Activated CD8-positive, alpha-beta memory T cell treated with anti-CD3 and anti-CD28 coated beads for 48 hours (primary cell): Measurements from ENCODE around the gene PANK3.
"Not testable (repeated sequence)": the region's sequence is repeated elsewhere in the genome, so short reads cannot be mapped to it uniquely, and the experiment has no call there.

Source experiments
- DNase-seq, 3 experiments: peaks; one replicate each; pipeline ENCODE4 v3.0.0-alpha.2; 2020; ENCODE audit warnings: low read depth in 2 of 3, low spot score in 2 of 3

Gene PANK3

DNA sequence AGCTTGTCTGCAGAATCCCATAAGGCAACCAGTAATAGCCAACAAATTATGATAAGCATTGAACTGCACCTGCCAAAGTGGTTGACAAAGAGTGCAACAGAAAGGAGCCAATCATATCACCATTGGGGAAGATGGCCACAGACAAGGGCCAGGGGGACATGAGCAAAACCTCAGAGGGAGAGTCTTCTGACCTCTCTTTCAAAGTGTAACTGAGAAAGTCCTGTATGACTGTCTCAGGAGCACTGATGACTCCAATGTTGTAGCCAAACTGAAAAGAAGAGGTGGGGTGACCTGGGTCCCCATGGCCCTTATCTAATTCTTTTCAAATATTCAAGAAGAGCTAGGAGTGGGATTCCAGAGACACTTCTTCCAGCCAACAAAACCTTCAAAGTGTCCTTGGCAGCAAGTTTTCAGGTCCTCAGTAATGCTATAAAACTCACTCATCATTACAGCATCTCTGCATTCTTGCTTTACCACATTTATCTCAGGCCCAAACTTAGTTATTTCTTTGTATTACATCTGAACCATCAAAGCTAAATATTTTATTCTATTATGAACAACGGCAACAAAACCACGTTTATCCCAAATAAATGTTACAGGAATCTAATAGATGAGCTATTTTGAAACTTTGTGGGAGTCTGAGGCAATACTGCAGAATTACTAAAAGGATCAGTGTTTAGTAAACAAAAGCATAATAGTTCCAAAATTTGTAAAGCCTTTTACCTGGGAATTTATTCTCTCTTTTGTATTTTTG, 25.6 kb downstream of the PANK3 start:
- no peak for DNase-seq

DNA sequence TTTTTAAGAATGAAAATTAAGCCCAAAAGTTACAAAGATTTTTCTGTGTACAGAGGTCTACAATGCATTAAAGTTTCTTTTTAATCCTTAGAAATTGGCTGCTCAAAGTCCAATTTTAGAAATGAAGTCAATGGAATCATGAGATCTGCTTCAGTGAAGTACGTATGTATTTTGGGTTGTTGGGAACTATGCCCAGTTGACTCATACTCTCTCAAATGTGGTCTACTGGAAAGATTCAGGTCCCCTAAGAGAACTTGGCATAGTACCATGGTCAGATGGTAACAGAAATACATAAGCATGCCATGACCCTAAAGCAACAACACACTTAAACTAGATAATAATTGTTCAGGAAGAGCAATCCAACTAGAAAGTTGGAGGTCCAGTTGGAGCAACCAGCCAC, 27.0 kb downstream of the PANK3 start:
- DNase-seq, result no peak

DNA sequence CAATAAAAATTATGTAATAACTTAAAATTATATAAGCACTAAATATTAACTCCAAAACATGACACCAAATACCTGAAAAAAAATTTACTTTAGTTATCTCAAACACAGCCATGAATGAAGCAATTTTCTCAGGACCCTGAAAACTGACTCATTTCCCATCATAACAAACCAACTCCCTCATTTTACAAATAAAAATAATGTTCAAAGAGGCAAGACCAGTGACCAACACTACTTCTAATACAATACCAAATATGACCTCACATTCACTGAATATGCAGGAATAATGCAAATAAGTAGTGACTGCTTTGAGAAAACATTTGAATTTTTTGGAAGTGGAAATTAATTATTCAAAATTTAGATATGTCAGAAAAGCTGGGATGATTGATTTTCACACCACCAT, 28.5 kb downstream of the PANK3 start:
- no peak for DNase-seq

DNA sequence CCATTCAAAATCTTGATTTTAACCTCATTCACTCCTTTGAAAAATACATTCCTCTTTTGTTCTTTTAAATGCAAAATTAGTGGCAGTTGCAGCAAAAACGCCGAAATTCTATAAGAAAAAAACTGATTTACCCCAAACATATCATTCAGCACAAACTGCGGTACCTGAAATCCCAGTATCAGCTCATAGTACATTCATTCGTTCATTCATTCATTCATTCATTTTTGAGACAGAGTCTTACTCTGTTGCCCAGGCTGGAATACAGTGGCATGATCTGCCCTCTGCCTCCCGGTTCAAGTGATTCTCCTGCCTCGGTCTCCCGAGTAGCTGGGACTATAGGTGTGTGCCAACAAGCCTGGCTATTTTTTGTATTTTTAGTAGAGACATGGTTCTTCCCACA, 29.6 kb downstream of the PANK3 start:
- DNase-seq, result no peak

DNA sequence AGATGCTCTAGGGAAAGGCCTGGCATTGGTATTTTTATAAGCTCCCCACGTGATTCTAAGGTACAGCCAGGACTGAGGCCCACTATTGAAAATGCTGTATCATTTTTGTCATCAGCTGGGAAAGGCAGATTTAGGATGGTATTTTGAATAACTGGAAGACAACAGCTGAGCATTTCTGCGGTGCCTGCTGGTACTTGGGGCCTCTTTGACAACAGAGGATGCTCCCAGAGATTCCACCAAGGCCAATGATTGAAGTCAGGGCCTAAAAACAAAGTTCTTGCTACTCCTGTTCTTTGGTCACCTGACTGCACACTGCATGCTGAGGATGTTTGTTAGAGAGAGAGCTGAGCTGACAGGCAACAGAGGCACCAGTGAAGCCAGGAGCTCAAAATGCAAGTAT, 42.0 kb downstream of the PANK3 start:
- no peak for DNase-seq

DNA sequence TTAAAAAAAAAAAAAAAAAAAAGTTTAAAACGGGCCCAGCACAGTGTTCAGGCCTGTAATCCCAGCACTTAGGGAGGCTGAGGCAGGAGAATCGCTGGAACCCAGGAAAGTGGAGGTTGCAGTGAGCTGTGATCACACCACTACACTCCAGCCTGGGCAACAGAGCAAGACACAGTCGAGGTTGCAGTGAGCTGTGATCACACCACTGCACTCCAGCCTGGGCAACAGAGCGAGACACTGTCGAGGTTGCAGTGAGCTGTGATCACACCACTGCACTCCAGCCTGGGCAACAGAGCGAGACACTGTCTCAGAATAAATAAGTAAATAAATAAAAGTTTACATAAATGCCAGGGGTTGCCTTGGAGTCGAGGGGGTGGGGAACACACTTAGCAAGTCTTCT, 44.8 kb downstream of the PANK3 start:
- not testable (repeated sequence) for DNase-seq

DNA sequence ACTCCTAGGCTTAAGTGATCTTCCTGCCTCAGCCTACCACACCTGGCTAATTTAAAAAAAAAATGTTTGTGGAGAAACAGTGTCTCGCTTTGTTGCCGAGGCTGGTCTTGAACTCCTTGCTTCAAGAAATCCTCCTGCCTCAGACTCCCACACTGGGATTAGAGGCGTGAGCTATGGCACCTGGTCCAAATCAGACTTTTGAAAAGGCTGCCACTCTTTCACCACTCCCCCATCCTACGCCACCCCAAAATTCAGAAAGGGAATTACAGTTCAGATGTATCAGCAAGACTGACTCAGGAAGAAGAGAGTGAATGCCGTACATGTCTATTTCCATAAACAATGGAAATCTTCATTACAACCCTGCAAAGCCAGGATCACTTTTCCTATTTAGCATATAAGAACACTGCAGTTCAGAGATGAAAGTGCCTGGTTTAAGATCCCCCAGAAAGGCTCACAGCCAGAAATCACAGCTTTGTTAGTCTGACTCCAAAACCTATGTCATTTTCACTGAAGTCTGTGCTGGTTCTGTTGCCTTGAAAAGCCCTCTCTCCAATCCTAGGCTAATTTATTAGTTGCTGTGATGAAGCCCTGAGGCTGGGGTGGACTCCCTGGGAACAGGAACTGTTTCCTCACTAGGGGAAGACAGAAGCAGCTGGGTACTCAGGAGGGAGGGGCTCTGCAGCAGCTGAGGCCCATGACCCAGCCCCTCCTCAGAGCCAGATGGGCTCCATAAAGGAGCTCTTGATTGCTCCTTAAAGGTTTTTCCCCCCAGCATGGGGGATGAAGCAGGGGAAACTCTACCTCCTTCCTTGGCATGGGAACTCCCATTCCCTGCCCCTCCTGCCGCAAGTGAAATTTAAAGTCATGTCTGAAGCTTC, 46.9 kb downstream of the PANK3 start:
- no peak for DNase-seq

DNA sequence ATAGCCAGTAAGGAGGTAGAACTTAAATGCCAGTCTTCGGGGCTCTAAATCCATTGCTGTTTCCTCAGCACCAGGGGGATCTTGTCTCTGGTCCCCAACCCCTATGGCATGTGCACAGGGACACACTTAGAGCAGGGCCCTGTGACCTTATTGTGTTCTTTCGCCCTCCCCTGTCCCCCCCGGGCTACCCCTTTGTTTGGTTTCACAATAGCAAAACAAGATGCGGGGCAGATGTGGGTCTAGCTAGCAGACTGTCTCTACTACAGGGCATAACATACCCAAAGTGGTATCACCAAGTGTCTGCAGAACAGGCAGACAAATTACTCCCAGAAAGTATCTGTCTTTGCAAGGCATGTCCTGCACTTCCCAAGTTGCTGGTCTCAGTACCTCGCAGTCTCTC, 48.0 kb downstream of the PANK3 start:
- no peak for DNase-seq

DNA sequence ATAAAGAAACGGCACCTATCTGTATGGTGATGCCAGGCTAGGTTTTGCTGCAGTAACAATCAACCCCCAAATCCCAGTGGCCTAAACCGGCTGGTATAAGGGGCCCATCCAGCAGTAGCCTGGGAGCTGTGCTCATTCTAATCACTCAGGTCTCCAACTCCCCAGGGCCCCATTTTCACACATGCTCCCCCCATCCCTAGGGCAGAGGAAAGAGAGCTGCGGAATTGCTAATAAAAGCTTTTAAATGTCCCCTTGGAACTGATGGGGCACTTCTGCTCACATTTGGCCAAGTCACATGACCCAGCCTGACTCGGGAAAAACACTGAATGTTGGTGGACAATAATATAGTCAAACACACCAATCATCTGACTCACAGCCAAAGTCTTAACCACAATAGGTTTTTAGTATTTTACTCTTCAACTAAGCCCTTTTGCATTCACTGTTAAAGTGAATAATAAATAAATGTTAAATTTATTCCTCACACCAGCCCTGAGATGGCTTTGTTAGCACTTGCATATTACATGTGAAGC, 48.5 kb downstream of the PANK3 start:
- no peak for DNase-seq

DNA sequence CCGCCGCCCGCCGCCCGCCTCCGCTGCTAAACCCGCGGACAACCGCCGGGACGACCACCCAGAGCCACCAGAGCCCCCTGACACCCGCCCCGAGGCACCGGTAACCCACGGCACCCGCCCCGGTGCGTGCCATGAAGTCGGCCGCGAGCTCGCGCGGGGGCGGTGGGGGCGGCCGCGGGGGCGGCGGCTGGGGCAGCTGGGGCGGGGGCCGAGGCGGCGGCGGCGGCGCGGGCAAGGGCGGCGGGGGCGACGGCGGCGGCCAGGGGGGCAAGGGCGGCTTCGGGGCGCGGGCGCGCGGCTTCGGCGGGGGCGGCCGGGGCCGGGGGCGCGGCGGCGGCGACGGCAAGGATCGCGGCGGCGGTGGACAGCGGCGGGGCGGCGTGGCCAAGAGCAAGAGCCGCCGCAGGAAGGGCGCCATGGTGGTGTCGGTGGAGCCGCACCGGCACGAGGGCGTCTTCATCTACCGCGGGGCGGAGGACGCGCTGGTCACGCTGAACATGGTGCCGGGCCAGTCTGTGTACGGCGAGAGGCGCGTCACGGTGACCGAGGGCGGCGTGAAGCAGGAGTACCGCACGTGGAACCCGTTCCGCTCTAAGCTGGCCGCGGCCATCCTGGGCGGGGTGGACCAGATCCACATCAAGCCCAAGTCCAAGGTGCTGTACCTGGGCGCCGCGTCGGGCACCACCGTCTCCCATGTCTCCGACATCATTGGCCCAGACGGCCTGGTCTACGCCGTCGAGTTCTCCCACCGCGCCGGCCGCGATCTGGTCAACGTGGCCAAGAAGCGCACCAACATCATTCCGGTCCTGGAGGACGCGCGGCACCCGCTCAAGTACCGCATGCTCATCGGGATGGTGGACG, 49.6 kb downstream of the PANK3 start:
- DNase-seq, result no peak

DNA sequence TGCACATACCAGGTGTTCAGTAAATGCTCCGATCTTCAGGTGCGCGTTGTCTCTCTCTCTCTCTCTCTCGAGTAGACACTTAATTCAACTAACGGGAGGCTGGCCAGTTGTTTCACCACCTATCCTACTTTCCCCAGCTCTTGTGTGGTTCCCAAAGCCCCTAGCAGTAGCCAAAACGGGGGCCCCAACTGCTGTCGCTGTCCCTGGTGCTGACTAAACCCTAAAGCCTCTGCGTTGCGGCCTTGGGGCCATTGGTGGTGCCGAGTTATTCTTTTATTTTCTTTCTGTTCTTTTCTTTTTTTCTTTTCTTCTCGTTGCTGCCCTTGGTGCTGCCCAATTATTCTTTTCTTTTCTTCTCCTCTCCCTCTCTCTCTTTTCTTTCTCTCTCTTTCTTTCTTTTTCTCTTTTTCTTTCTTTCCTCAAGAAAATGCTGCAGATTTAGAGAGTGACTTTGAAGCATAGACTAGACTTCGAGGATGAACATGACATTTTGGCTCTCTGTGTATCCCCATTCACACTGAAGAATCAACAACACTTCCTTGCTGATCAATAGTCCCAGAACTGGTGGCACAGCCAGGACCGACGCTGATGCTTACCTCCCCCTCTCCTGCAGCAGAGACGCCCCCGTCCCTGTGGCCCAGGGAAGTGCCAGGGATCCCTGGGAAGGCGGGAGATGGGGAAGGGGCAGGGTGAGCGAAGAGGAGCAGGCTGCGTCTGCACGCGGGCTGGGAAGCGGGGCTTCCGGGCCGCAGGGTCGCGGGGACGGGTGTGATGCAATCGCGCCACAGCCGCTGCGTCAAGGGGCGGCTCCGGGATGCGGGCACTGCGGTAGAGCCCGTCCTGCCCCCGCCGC, 50.4 kb downstream of the PANK3 start, which contains the start of gene FBLL1:
TSS of gene FBLL1 (plus strand) at position 785 of the 853 bp plus-strand sequence. CDS start 200 bp downstream, outside the sequence.
- no peak for DNase-seq

DNA sequence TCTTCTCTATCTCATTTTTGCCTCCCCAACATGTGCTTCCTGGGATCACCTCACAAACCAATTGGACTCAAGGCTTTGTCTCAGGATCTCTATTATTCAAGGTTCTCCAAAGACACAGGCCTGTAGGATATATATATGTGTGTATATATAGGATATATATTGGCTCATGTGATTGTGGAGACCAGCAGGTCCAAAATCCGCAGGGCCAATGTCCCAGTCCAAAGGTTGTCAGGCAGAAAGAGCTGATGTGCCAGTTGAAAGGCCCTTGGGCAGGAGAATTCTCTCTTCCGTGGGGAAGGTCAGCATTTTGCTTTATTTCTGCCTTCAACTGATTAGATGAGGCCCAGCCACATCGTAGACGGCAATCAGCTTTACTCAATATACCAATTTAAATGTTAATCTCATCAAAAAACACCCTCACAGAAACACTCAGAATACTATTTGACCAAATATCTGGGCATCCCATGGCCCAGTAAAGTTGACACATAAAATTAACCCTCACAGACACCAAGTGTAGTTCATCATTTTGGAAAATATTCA, 51.3 kb downstream of the PANK3 start:
- no peak for DNase-seq

DNA sequence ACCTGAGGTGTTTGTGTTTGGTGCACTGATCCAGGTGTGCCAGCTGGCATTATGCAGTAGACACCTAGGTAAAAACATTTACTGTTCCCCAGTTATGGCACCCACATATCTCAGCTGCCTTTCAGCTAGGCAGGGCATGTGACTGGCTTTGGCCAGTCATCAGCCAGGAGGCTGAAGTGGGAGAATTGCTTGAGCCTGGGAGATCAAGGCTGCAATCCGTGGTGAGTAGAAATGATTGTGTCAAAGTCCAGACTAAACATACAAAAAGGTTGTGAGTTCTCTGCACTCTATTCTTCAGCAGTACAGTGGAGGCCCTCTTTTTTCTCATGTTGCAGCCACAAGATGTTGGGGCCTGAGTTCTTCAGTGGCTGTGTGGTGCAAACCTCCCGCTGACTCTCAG, 53.3 kb downstream of the PANK3 start:
- no peak for DNase-seq

DNA sequence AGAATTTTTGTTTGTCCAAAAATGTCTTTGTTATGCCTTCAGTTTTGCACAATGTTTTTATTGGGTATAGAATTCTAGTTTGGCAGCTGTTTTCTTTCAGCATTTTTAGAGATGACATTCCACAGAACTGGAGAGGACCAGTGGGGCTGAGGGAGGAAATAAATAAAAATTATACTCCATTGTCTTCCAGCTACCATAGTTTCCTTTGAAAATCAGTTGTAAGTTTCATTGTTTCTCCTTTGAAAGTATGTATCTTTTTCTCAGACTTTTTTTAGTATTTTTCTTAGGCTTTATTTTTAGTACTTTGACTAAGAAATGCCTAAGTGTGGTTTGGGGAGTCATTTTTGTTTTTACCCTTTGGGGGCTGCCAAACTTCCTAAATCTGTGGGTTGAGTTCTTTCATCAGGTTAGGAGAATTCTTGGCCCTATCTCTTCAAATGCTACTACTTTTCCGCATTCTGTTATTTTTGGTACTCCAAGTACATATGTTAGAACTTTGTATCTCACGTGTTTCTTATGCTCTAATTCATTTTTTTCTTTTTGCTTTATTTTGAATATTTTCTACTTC, 65.2 kb downstream of the PANK3 start:
- DNase-seq, result no peak

DNA sequence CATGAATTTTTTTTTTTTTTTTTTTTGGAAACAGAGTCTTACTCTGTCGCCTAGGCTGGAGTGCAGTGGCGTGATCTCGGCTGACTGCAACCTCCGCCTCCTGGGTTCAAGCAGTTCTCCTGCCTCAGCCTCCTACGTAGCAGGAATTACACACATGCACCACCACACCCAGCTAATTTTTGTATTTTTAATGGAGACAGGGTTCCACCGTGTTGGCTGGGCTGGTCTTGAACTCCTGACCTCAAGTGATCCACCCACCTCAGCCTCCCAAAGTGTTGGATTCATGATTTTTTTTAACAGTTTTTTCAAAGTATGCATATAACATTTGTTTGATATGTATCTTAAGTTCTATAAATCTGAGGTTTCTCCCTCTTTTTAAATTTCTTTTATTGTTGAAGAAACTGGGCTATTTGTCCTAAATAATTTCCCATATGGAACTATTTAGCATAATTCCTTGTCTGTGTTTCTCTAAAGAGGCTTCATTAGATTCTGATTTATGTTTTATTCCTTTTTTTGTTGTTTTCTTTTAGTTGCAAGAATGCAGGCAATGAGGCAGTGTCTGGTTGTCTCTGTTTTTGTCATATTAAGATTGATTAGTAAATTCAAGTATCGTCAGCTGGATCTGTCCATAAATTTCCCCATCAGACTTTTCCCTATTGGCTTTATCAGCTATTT, 76.5 kb downstream of the PANK3 start:
- DNase-seq, result no peak
